GM12878 (cell line): ENCODE measurements around the gene KRT72. TPM values are rescaled to one million over a fixed set of nuclear protein-coding genes. Genes with fewer than 3 reads are reported as not detected.

Source experiments
- ATAC-seq: fragments of 200-7000 bp; cut with Tn5 transposase; 3 replicates; pipeline ENCODE4 v1.9.1; 2020; ENCODE audit warnings: mild to moderate bottlenecking, moderate library complexity
- BruUV-seq: library from RNA; stranded (reverse); fragments of 400-500 nt; replicated peaks from 2 replicates; lab custom pipeline; 2021; lab: Mats Ljungman, UMichigan
- CTCF ChIA-PET: fragments of 300-600 bp; sonication (Branson Sonifier 250); formaldehyde crosslinking; extraction: SDS; loops from one replicate; lab custom pipeline; 2021; ENCODE audit warnings: inconsistent platforms; lab: Yijun Ruan, JAX
- POLR2A ChIA-PET: fragments of 350-600 bp; formaldehyde crosslinking; extraction: SDS; loops from one replicate; lab custom pipeline; 2021; ENCODE audit warnings: inconsistent platforms; lab: Charles Lee
- RAD21 ChIA-PET: fragments of 300-600 bp; sonication (Branson Sonifier 250); formaldehyde crosslinking; loops from one replicate; lab custom pipeline; 2023; ENCODE audit warnings: antibody characterized with exemption; ENCODE audit not compliant: unreplicated experiment; lab: Charles Lee
- SMC1A ChIA-PET: fragments of 300-600 bp; sonication (Branson Sonifier 250); formaldehyde crosslinking; loops from one replicate; lab custom pipeline; 2023; ENCODE audit not compliant: unreplicated experiment, uncharacterized antibody; lab: Charles Lee
- DNase-seq: peaks from one replicate; pipeline ENCODE4 v3.0.0-alpha.2; 2011; ENCODE audit warnings: low read depth, low spot score
- FAIRE-seq: peaks from 3 replicates; lab custom pipeline; 2011; peaks lifted over from hg19 to GRCh38; lab: Jason Lieb, UNC
- H2AFZ ChIP-seq: 2 replicates; pipeline ENCODE4 v1.6.0; 2011; ENCODE audit warnings: low read depth, low read length, control low read depth; ENCODE audit not compliant: control insufficient read depth
- H3K27ac ChIP-seq: 2 replicates; pipeline ENCODE4 v1.5.1; 2011; ENCODE audit warnings: control low read depth; ENCODE audit not compliant: control insufficient read depth, insufficient read depth
- H3K27me3 ChIP-seq, 2 experiments: replicated peaks in 1 of 2; 2 replicates each; pipeline versions ENCODE4 v1.6.0 to v1.6.1; 2011; ENCODE audit warnings: low read length in 1 of 2; ENCODE audit not compliant: control insufficient read depth in 2 of 2, insufficient read depth in 2 of 2
- H3K36me3 ChIP-seq, 2 experiments: 2 replicates each; pipeline ENCODE4 v1.5.1; 2011; ENCODE audit warnings: low read length in 1 of 2; ENCODE audit not compliant: control insufficient read depth in 2 of 2, insufficient read depth in 2 of 2
- H3K4me1 ChIP-seq: 2 replicates; pipeline ENCODE4 v1.6.1; 2011; ENCODE audit warnings: mild to moderate bottlenecking, low read length, moderate library complexity, mixed read lengths; ENCODE audit not compliant: control insufficient read depth, insufficient read depth
- H3K4me2 ChIP-seq: 2 replicates; pipeline ENCODE4 v1.6.0; 2011; ENCODE audit warnings: control low read depth; ENCODE audit not compliant: control insufficient read depth, insufficient read depth
- H3K4me3 ChIP-seq: fragments of 200-600 bp; sonication (generic); 2 replicates; pipeline ENCODE4 v1.5.1; 2016
- H3K79me2 ChIP-seq: 2 replicates; pipeline ENCODE4 v1.6.0; 2011; ENCODE audit warnings: low read length; ENCODE audit not compliant: control insufficient read depth, insufficient read depth
- H3K9ac ChIP-seq: 2 replicates; pipeline ENCODE4 v1.8.0; 2011; ENCODE audit warnings: low read length, control low read depth, mixed read lengths; ENCODE audit not compliant: control insufficient read depth, insufficient read depth
- H3K9me3 ChIP-seq: replicated peaks from 3 replicates; pipeline ENCODE4 v1.5.1; 2011; ENCODE audit warnings: mild to moderate bottlenecking, low read length; ENCODE audit not compliant: control insufficient read depth, insufficient read depth
- H4K20me1 ChIP-seq: 2 replicates; pipeline ENCODE4 v1.6.0; 2011; ENCODE audit not compliant: control insufficient read depth, insufficient read depth
- ATF7 ChIP-seq: fragments of 450-650 bp; IDR thresholded peaks from 2 replicates; pipeline ENCODE4 v1.6.1; 2016; ENCODE audit warnings: low read depth, mild to moderate bottlenecking
- IKZF2 ChIP-seq, 2 experiments: fragments of 450-650 bp; IDR thresholded peaks; 2 replicates each; pipeline ENCODE4 v1.6.1; 2017; ENCODE audit warnings: mild to moderate bottlenecking in 2 of 2, moderate library complexity in 2 of 2
- IRF4 ChIP-seq: IDR thresholded peaks from 2 replicates; pipeline ENCODE4 v1.6.1; 2011; ENCODE audit warnings: low read depth, low read length
- KAT2A ChIP-seq: conservative IDR thresholded peaks from 2 replicates; pipeline ENCODE4 v1.6.1; 2011; ENCODE audit warnings: low read depth, low read length; ENCODE audit not compliant: control insufficient read depth
- KDM1A ChIP-seq: fragments of 200-600 bp; sonication (generic); IDR thresholded peaks from 2 replicates; pipeline ENCODE4 v1.6.1; 2016; ENCODE audit warnings: borderline replicate concordance
- RCOR1 ChIP-seq: conservative IDR thresholded peaks from 2 replicates; pipeline ENCODE4 v1.6.1; 2012; ENCODE audit warnings: low read depth, low read length, improper control_type of control experiment
- SMAD5 ChIP-seq: IDR thresholded peaks from 2 replicates; pipeline ENCODE4 v1.6.1; 2016; ENCODE audit warnings: antibody characterized with exemption, low read depth
- ZNF207 ChIP-seq: fragments of 450-650 bp; IDR thresholded peaks from 2 replicates; pipeline ENCODE4 v1.6.1; 2014; ENCODE audit warnings: antibody characterized with exemption, mild to moderate bottlenecking, borderline replicate concordance
- WGBS: methylation state at CpG from one replicate; pipeline ENCODE4 v1.1.6; 2016; ENCODE audit warnings: low lambda C conversion rate; ENCODE audit not compliant: insufficient replicate concordance, insufficient coverage; ENCODE audit errors: missing lambda C conversion rate; 5-methylcytosine and 5-hydroxymethylcytosine counted together
- in situ Hi-C: fragments of 300-500 bp; cut with MboI; formaldehyde crosslinking; loops from 9 replicates; pipeline ENCODE4 v1.14.3; 2018; ENCODE audit warnings: mixed read lengths
- intact Hi-C: fragments of 100-400 bp; cut with micrococcal nuclease; formaldehyde crosslinking; loops from one replicate; pipeline ENCODE4 v1.14.2; 2022; ENCODE audit not compliant: unreplicated experiment
- polyA plus RNA-seq, 11 experiments: library from polyadenylated mRNA; depleted of rRNA in 4 of 11; unstranded in 6 of 11; stranded (reverse) in 5 of 11; fragments of >200 nt; fragmentation: Nextera tagmentation in 4 of 11; fragmentation: Illumina TruSeq in 1 of 11; extraction: Ambion mirVana in 4 of 11; extraction: Trizol in 1 of 11; gene quantifications; 1 replicate in 1 of 11; 2 replicates in 10 of 11; pipeline versions ENCODE4 v1.2.1 to v1.2.3, GENCODE V29; 2011 to 2016; ENCODE audit warnings: inconsistent platforms in 2 of 11, missing spikeins in 2 of 11, low read depth in 1 of 11
- total RNA-seq, 4 experiments: library from RNA; depleted of rRNA in 3 of 4; stranded (reverse); fragments of >200 nt in 3 of 4; fragmentation: Illumina TruSeq in 1 of 4; extraction: Trizol in 1 of 4; gene quantifications; 2 replicates each; pipeline versions ENCODE4 v1.2.1 to v1.2.3, GENCODE V29; 2013 to 2021

KRT72 gene
- total and polyA plus RNA-seq, 10 of the 15 experiments (the other 5 are each of a cell fraction or from before 2014, with no cell fraction given): not detected

DNA sequence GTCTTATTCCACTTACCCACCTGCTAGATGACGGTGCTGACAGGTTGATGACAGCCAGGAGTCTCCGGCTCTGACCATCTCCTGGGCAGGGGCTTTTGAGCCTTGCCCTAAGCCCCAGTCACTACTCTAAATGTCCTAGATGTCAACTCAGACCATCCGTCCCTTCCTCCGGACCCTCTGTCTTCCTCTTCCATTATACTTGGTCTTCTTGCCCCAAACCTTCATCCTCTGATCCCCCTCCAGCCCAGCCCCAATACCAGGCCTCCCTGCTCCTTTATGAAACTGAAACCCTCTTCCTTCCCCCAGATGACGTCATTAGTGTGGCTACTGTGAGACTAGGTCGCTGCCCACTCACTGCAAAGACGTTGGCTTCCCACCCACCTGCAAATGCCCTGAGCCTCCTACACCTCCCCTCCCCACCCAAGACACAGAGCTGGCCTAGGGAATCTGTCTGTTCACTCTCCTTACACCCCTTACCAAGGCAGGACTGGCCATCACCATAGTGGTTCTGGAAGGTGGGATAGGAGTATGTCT, 58.4 kb downstream of the KRT72 start:
- Histone ChIP-seq H3K27ac (no peak overlapping the region), H3K4me3 (no peak overlapping the region), H2AFZ (no peak overlapping the region), H3K27me3 (peaks cover 0 to 4% of the 10 kb centered on the region in 2 experiments; a peak in 1 of 4 replicates), H3K4me2 (no peak overlapping the region), H3K79me2 (no peaks in the 10 kb centered on the region), H3K36me3 (no peaks in the 10 kb centered on the region), H3K9ac (no peak overlapping the region), H4K20me1 (no peaks in the 10 kb centered on the region), H3K4me1 (no peaks in the 10 kb centered on the region), H3K9me3 (no peaks in the 10 kb centered on the region)
- ATAC-seq: no peak
- intact Hi-C loops (no loop called here), in situ Hi-C loops (no loop called here)
- DNase-seq: no peak
- TF ChIP-seq IRF4 (no peak), ZNF207 (no peak), SMAD5 (no peak), ATF7 (peak; percentile 62; the same call in 1 of the 2 replicates)
- 23% methylated on average over 7 of the region's 7 CpGs for WGBS
- POLR2A ChIA-PET: no interaction called here
- no TSS peak for BruUV-seq
- CTCF ChIA-PET: no interaction called here
- SMC1A ChIA-PET: no interaction called here
- RAD21 ChIA-PET: no interaction called here
- no peak for FAIRE-seq

DNA sequence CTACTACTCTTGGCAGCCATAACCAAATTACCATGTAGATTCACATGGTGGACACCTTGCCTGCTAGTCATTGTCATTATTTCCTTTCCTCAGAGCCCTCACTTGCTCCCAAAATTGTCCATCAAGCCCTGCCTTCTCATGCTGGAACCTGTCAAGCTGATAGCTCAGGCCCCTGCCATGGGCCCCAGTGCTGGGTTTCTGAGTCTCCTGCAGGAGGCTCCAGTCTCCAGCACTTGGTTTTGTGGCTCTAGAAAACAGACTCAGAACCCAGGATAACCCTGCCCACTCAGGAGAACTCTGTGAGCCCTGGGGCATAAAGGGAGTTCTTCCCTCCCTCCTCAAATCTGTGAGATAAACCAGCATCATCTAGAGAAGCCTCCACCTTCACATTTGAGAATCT, 59.1 kb downstream of the KRT72 start:
- in situ Hi-C loops: no loop called here
- peaks cover 0 to 4% of the 10 kb centered on the region in 2 experiments; a peak in 1 of 4 replicates for H3K27me3 ChIP-seq
- intact Hi-C loops: no loop called here
- H3K4me3 ChIP-seq: no peak overlapping the region
- ChIA-PET RAD21 (no interaction called here), SMC1A (no interaction called here), POLR2A (no interaction called here), CTCF (no interaction called here)
- H3K9ac ChIP-seq: no peak overlapping the region
- no peaks in the 10 kb centered on the region for H3K79me2 ChIP-seq
- ATAC-seq: no peak
- no peak for FAIRE-seq
- TF ChIP-seq KAT2A (no peak), RCOR1 (no peak), KDM1A (no peak), IKZF2 (IDR thresholded peaks at IDR 0.05) (no peak)
- no peak overlapping the region for H2AFZ ChIP-seq
- no peaks in the 10 kb centered on the region for H4K20me1 ChIP-seq
- no TSS peak for BruUV-seq
- no peaks in the 10 kb centered on the region for H3K4me1 ChIP-seq
- DNase-seq: no peak
- no peaks in the 10 kb centered on the region for H3K36me3 ChIP-seq
- no peaks in the 10 kb centered on the region for H3K9me3 ChIP-seq
- no peak overlapping the region for H3K27ac ChIP-seq
- H3K4me2 ChIP-seq: no peak overlapping the region
